K562 (cell line): Measurements from ENCODE around the gene GPX2. TPM values are rescaled to one million over a fixed set of nuclear protein-coding genes. Genes with fewer than 3 reads are reported as not detected.

ENCODE experiments used
- ATAC-seq: fragments of 200-7000 bp; cut with Tn5 transposase; 3 replicates; pipeline ENCODE4 v1.9.1; 2020; ENCODE audit warnings: moderate library complexity
- BruUV-seq: library from RNA; stranded (reverse); fragments of 400-500 nt; replicated peaks from 2 replicates; lab custom pipeline; 2021; lab: Mats Ljungman, UMichigan
- CTCF ChIA-PET: fragments of 300-600 bp; formaldehyde crosslinking; extraction: SDS; loops from one replicate; lab custom pipeline; 2021; ENCODE audit warnings: low intra/inter-chr PET ratio; lab: Yijun Ruan, JAX
- POLR2A ChIA-PET: fragments of 300-600, 350-650 bp; sonication (Branson Sonifier 250); formaldehyde crosslinking; extraction: SDS; loops from one replicate; lab custom pipeline; 2021; ENCODE audit warnings: antibody characterized with exemption, inconsistent platforms; lab: Yijun Ruan, JAX
- DNase-seq, 4 experiments: peaks; one replicate each; pipeline versions ENCODE4 v3.0.0 to v3.0.0-alpha.2; 2011 to 2018; ENCODE audit warnings: low spot score in 3 of 4, mixed read lengths in 3 of 4; ENCODE audit errors: extremely low read depth in 1 of 4
- FAIRE-seq: peaks from 2 replicates; lab custom pipeline; 2011; peaks lifted over from hg19 to GRCh38; lab: Jason Lieb, UNC
- H2AFZ ChIP-seq: 2 replicates; pipeline ENCODE4 v1.6.0; 2011; ENCODE audit warnings: low read depth, low read length, control low read depth, inconsistent platforms
- H3K27ac ChIP-seq: fragments of 200-600 bp; 3 replicates; pipeline ENCODE4 v1.8.0; 2011; ENCODE audit warnings: low read depth, mild to moderate bottlenecking, control low read depth, inconsistent platforms, low read length, moderate library complexity, mixed read lengths; ENCODE audit errors: extremely low read depth
- H3K27me3 ChIP-seq, 2 experiments: fragments of 300-600 bp in 1 of 2; 2 replicates in 1 of 2; 3 replicates in 1 of 2; pipeline versions ENCODE4 v1.6.0 to v1.8.0; 2011; ENCODE audit warnings: inconsistent platforms in 2 of 2, low read length in 2 of 2, mild to moderate bottlenecking in 1 of 2, mixed read lengths in 1 of 2, moderate library complexity in 1 of 2; ENCODE audit not compliant: control insufficient read depth in 2 of 2, insufficient read depth in 2 of 2
- H3K36me3 ChIP-seq: fragments of 300-600 bp; 3 replicates; pipeline ENCODE4 v1.8.0; 2011; ENCODE audit warnings: mild to moderate bottlenecking, low read length, inconsistent platforms; ENCODE audit not compliant: control insufficient read depth, insufficient read depth
- H3K4me1 ChIP-seq, 2 experiments: fragments of 200-600 bp in 1 of 2; replicated peaks in 1 of 2; 2 replicates in 1 of 2; 3 replicates in 1 of 2; pipeline versions ENCODE4 v1.5.1 to v1.8.0; 2011; ENCODE audit warnings: inconsistent platforms in 2 of 2, low read length in 2 of 2, mild to moderate bottlenecking in 1 of 2, mixed read lengths in 1 of 2, moderate library complexity in 1 of 2; ENCODE audit not compliant: control insufficient read depth in 2 of 2, insufficient read depth in 2 of 2
- H3K4me2 ChIP-seq: 2 replicates; pipeline ENCODE4 v1.6.1; 2011; ENCODE audit warnings: low read length, control low read depth, inconsistent platforms, mixed read lengths; ENCODE audit not compliant: insufficient read depth
- H3K4me3 ChIP-seq: fragments of 200-600 bp; sonication (generic), shearing (Covaris generic); 2 replicates; pipeline ENCODE4 v1.5.1; 2016; ENCODE audit warnings: control low read depth, inconsistent platforms
- H3K79me2 ChIP-seq: fragments of 200-600 bp; 3 replicates; pipeline ENCODE4 v1.8.0; 2011; ENCODE audit warnings: low read length, inconsistent platforms; ENCODE audit not compliant: control insufficient read depth, insufficient read depth
- H3K9ac ChIP-seq, 2 experiments: 2 replicates each; pipeline versions ENCODE4 v1.6.0 to v1.6.1; 2011; ENCODE audit warnings: low read depth in 2 of 2, low read length in 2 of 2, control low read depth in 1 of 2, inconsistent platforms in 1 of 2, mild to moderate bottlenecking in 1 of 2, mixed read lengths in 1 of 2; ENCODE audit not compliant: insufficient read depth in 1 of 2
- H3K9me1 ChIP-seq: one replicate; pipeline ENCODE4 v1.6.0; 2011; ENCODE audit warnings: inconsistent platforms, mild to moderate bottlenecking, low read length, moderate library complexity; ENCODE audit not compliant: control insufficient read depth, insufficient read depth
- H3K9me3 ChIP-seq: replicated peaks from 2 replicates; pipeline ENCODE4 v1.5.1; 2011; ENCODE audit warnings: low read depth, low read length, inconsistent platforms; ENCODE audit not compliant: control insufficient read depth, insufficient read depth
- H4K20me1 ChIP-seq: replicated peaks from 2 replicates; pipeline ENCODE4 v1.6.1; 2011; ENCODE audit warnings: low read length, inconsistent platforms, mixed read lengths; ENCODE audit not compliant: control insufficient read depth, insufficient read depth
- BRF1 ChIP-seq: IDR thresholded peaks from 3 replicates; pipeline ENCODE4 v1.6.1; 2011; ENCODE audit warnings: borderline replicate concordance, mild to moderate bottlenecking; ENCODE audit not compliant: insufficient read length; ENCODE audit errors: extremely low read depth
- CAMTA2 ChIP-seq: fragments of 250-450 bp; sonication (Bioruptor Pico); conservative IDR thresholded peaks from 2 replicates; pipeline ENCODE4 v1.5.1; 2022
- CCAR2 ChIP-seq: fragments of 200-400 bp; formaldehyde crosslinking; IDR thresholded peaks from 2 replicates; pipeline ENCODE4 v1.6.1; 2017; ENCODE audit warnings: mild to moderate bottlenecking, low read depth, low read length
- FUS ChIP-seq: fragments of 200-400 bp; formaldehyde crosslinking; optimal IDR thresholded peaks from 2 replicates; pipeline ENCODE3; 2017; ENCODE audit warnings: low read depth, low read length
- MYNN ChIP-seq, 2 experiments: sonication (generic); formaldehyde crosslinking in 1 of 2; IDR thresholded peaks; 2 replicates each; pipeline versions ENCODE4 v1.5.0 to v1.6.1; 2016 to 2020; ENCODE audit warnings: antibody characterized with exemption in 1 of 2, missing genetic modification reagents in 1 of 2
- PCBP2 ChIP-seq: fragments of 200-400 bp; formaldehyde crosslinking; IDR thresholded peaks from 2 replicates; pipeline ENCODE4 v1.6.1; 2018; ENCODE audit warnings: low read length, low read depth, mild to moderate bottlenecking, moderate library complexity; ENCODE audit not compliant: poor library complexity, severe bottlenecking
- RCOR1 ChIP-seq, 2 experiments: IDR thresholded peaks; 2 replicates each; pipeline ENCODE4 v1.6.1; 2012; ENCODE audit warnings: low read depth in 2 of 2, low read length in 2 of 2, borderline replicate concordance in 1 of 2, improper control_type of control experiment in 1 of 2
- SIRT6 ChIP-seq: IDR thresholded peaks from one replicate; pipeline ENCODE4 v1.6.1; 2012; ENCODE audit warnings: low read depth, mild to moderate bottlenecking, control low read depth, inconsistent platforms, low read length, moderate library complexity
- SREBF1 ChIP-seq: fragments of 150-350 bp; IDR thresholded peaks from 2 replicates; pipeline ENCODE4 v1.6.1; 2014; ENCODE audit warnings: antibody characterized with exemption, low read depth, low read length, borderline replicate concordance
- SRF ChIP-seq, 2 experiments: fragments of 250-450, 450-650 bp in 1 of 2; sonication (Bioruptor Pico) in 1 of 2; sonication (generic) in 1 of 2; formaldehyde crosslinking; IDR thresholded peaks; 2 replicates each; pipeline versions ENCODE4 v1.5.0 to v1.5.1; 2020 to 2022; ENCODE audit warnings: mild to moderate bottlenecking in 1 of 2, missing genetic modification reagents in 1 of 2
- TCF7L2 ChIP-seq: fragments of 150-350 bp; IDR thresholded peaks from 2 replicates; pipeline ENCODE4 v1.6.1; 2016; ENCODE audit warnings: low read depth, mild to moderate bottlenecking, low read length, moderate library complexity
- TEAD1 ChIP-seq, 2 experiments: fragments of 450-650 bp in 1 of 2; sonication (generic) in 1 of 2; formaldehyde crosslinking; IDR thresholded peaks; 2 replicates each; pipeline versions ENCODE4 v1.4.0 to v1.8.0; 2020 to 2022; ENCODE audit warnings: mild to moderate bottlenecking in 2 of 2, missing genetic modification reagents in 1 of 2
- ZNF124 ChIP-seq: sonication (generic); formaldehyde crosslinking; IDR thresholded peaks from 2 replicates; pipeline ENCODE4 v1.8.1; 2022; ENCODE audit warnings: missing genetic modification reagents
- ZNF253 ChIP-seq: fragments of 250-450 bp; sonication (Bioruptor Pico); conservative IDR thresholded peaks from 2 replicates; pipeline ENCODE4 v1.6.1; 2021; ENCODE audit warnings: mild to moderate bottlenecking
- ZNF354B ChIP-seq: fragments of 250-450 bp; sonication (Bioruptor Pico); IDR thresholded peaks from 2 replicates; pipeline ENCODE4 v1.4.0; 2020
- ZNF436 ChIP-seq: fragments of 250-450, 450-650 bp; sonication (Bioruptor Pico); formaldehyde crosslinking; IDR thresholded peaks from 2 replicates; pipeline ENCODE4 v1.7.0; 2020; ENCODE audit warnings: mild to moderate bottlenecking
- WGBS: fragments of 100-300 bp; shearing (Covaris generic); methylation state at CpG from one replicate; pipeline ENCODE4 v1.1.6; 2016; ENCODE audit warnings: low coverage, mixed read lengths; ENCODE audit not compliant: insufficient coverage; ENCODE audit errors: missing lambda C conversion rate; 5-methylcytosine and 5-hydroxymethylcytosine counted together
- in situ Hi-C: fragments of 300-500 bp; cut with MboI; formaldehyde crosslinking; loops from 4 replicates; pipeline ENCODE4 v1.15.0; 2018; ENCODE audit warnings: inconsistent platforms, mixed read lengths
- intact Hi-C: fragments of 100-400 bp; cut with micrococcal nuclease; formaldehyde crosslinking; loops from 2 replicates; pipeline ENCODE4 v1.14.2; 2022
- polyA plus RNA-seq, 8 experiments: library from polyadenylated mRNA; depleted of rRNA in 4 of 8; stranded (reverse) in 5 of 8; unstranded in 3 of 8; fragments of >200 nt; fragmentation: Nextera tagmentation in 2 of 8; fragmentation: Illumina TruSeq in 1 of 8; extraction: Ambion mirVana in 2 of 8; extraction: Trizol in 1 of 8; gene quantifications; 2 replicates each; pipeline versions ENCODE4 v1.2.1 to v1.2.3, GENCODE V29; 2011 to 2014; ENCODE audit warnings: inconsistent platforms in 1 of 8, missing spikeins in 1 of 8
- total RNA-seq, 7 experiments: library from RNA; depleted of rRNA in 6 of 7; stranded (reverse); fragments of >200 nt in 6 of 7; fragmentation: Illumina TruSeq in 2 of 7; extraction: Trizol in 2 of 7; gene quantifications; 2 replicates each; pipeline versions ENCODE4 v1.2.1 to v1.2.3, GENCODE V29; 2011 to 2021; ENCODE audit warnings: low replicate concordance in 1 of 7

Gene GPX2
- total and polyA plus RNA-seq, 9 of the 15 experiments (the other 6 are each of a cell fraction or from before 2014, with no cell fraction given): 0.24 TPM; not detected in 8

DNA sequence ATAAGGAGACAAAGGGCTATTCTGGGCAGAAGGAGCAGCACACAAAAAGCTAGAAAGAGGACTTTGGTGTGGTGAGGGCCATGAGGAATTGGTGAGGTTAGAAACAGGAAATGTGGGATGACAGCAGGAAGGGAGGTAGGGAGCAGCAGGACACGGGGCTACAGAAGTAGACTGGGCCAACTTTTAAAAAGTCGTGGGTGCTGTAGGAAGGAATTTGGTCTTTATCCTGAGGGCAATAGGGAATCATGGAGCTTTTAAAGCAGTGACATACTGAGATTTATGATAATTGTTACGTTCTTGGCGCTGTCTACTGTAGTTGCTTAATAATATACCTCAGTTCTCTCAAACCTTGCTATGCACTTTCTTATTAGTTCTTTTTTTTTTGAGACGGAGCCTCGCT, 36.5 kb downstream of the GPX2 start:
- Histone ChIP-seq H2AFZ (no peak overlapping the region), H3K9me1 (no peaks in the 10 kb centered on the region), H4K20me1 (no peaks in the 10 kb centered on the region), H3K4me3 (no peak overlapping the region), H3K9me3 (no peaks in the 10 kb centered on the region), H3K27me3 (peaks cover 4 to 8% of the 10 kb centered on the region in 2 experiments; a peak in 2 of 5 replicates), H3K36me3 (no peaks in the 10 kb centered on the region), H3K9ac (no peak overlapping the region), H3K4me1 (no peaks in the 10 kb centered on the region), H3K27ac (no peak overlapping the region), H3K79me2 (no peaks in the 10 kb centered on the region), H3K4me2 (no peak overlapping the region)
- ATAC-seq (no peak), DNase-seq (no peak), FAIRE-seq (no peak)
- ChIA-PET POLR2A (interaction anchor here (0.6 kb wide), 1 partner anchor 15 kb away, joined by 3 read pairs; no protein-coding TSS in a partner anchor), CTCF (no interaction called here)
- no TSS peak for BruUV-seq
- in situ Hi-C loops: no loop called here
- WGBS: 13% methylated on average over 4 of the region's 6 CpGs
- no peak for TF ChIP-seq ZNF354B (CRISPR knock-in tag)
- TF ChIP-seq FUS: no peak
- TF ChIP-seq TEAD1 (CRISPR knock-in tag; IDR thresholded peaks at IDR 0.05): no peak
- no peak for TF ChIP-seq CCAR2
- TF ChIP-seq BRF1: no peak
- no peak for TF ChIP-seq ZNF124 (CRISPR knock-in tag)
- no peak for TF ChIP-seq TCF7L2
- no peak for TF ChIP-seq SRF (CRISPR knock-in tag; IDR thresholded peaks at IDR 0.05)
- TF ChIP-seq PCBP2: no peak
- no peak for TF ChIP-seq ZNF436
- TF ChIP-seq SIRT6: no peak
- no peak for TF ChIP-seq CAMTA2 (CRISPR knock-in tag)
- TF ChIP-seq MYNN (IDR thresholded peaks at IDR 0.05): no peak
- no peak for TF ChIP-seq MYNN (CRISPR knock-in tag; IDR thresholded peaks at IDR 0.05)
- no peak for TF ChIP-seq ZNF253 (CRISPR knock-in tag)
- no peak for TF ChIP-seq SREBF1
- TF ChIP-seq RCOR1 (IDR thresholded peaks at IDR 0.05; ENCODE audit: borderline replicate concordance in 1 of 2, low read depth in 2 of 2, low read length in 2 of 2): no peak
- intact Hi-C loops: no loop called here
